GM12878 (cell line): Measurements from ENCODE around the gene FAM78A. TPM values are rescaled to one million over a fixed set of nuclear protein-coding genes. Genes with fewer than 3 reads are reported as not detected.

Source experiments
- ATAC-seq: fragments of 200-7000 bp; cut with Tn5 transposase; 3 replicates; pipeline ENCODE4 v1.9.1; 2020; ENCODE audit warnings: mild to moderate bottlenecking, moderate library complexity
- BruUV-seq: library from RNA; stranded (reverse); fragments of 400-500 nt; replicated peaks from 2 replicates; lab custom pipeline; 2021; lab: Mats Ljungman, UMichigan
- CTCF ChIA-PET: fragments of 300-600 bp; sonication (Branson Sonifier 250); formaldehyde crosslinking; extraction: SDS; loops from one replicate; lab custom pipeline; 2021; ENCODE audit warnings: inconsistent platforms; lab: Yijun Ruan, JAX
- POLR2A ChIA-PET: fragments of 350-600 bp; formaldehyde crosslinking; extraction: SDS; loops from one replicate; lab custom pipeline; 2021; ENCODE audit warnings: inconsistent platforms; lab: Charles Lee
- RAD21 ChIA-PET: fragments of 300-600 bp; sonication (Branson Sonifier 250); formaldehyde crosslinking; loops from one replicate; lab custom pipeline; 2023; ENCODE audit warnings: antibody characterized with exemption; ENCODE audit not compliant: unreplicated experiment; lab: Charles Lee
- SMC1A ChIA-PET: fragments of 300-600 bp; sonication (Branson Sonifier 250); formaldehyde crosslinking; loops from one replicate; lab custom pipeline; 2023; ENCODE audit not compliant: unreplicated experiment, uncharacterized antibody; lab: Charles Lee
- DNase-seq: peaks from one replicate; pipeline ENCODE4 v3.0.0-alpha.2; 2011; ENCODE audit warnings: low read depth, low spot score
- FAIRE-seq: peaks from 3 replicates; lab custom pipeline; 2011; peaks lifted over from hg19 to GRCh38; lab: Jason Lieb, UNC
- H2AFZ ChIP-seq: 2 replicates; pipeline ENCODE4 v1.6.0; 2011; ENCODE audit warnings: low read depth, low read length, control low read depth; ENCODE audit not compliant: control insufficient read depth
- H3K27ac ChIP-seq: 2 replicates; pipeline ENCODE4 v1.5.1; 2011; ENCODE audit warnings: control low read depth; ENCODE audit not compliant: control insufficient read depth, insufficient read depth
- H3K27me3 ChIP-seq, 2 experiments: replicated peaks in 1 of 2; 2 replicates each; pipeline versions ENCODE4 v1.6.0 to v1.6.1; 2011; ENCODE audit warnings: low read length in 1 of 2; ENCODE audit not compliant: control insufficient read depth in 2 of 2, insufficient read depth in 2 of 2
- H3K36me3 ChIP-seq, 2 experiments: 2 replicates each; pipeline ENCODE4 v1.5.1; 2011; ENCODE audit warnings: low read length in 1 of 2; ENCODE audit not compliant: control insufficient read depth in 2 of 2, insufficient read depth in 2 of 2
- H3K4me1 ChIP-seq: 2 replicates; pipeline ENCODE4 v1.6.1; 2011; ENCODE audit warnings: mild to moderate bottlenecking, low read length, moderate library complexity, mixed read lengths; ENCODE audit not compliant: control insufficient read depth, insufficient read depth
- H3K4me2 ChIP-seq: 2 replicates; pipeline ENCODE4 v1.6.0; 2011; ENCODE audit warnings: control low read depth; ENCODE audit not compliant: control insufficient read depth, insufficient read depth
- H3K4me3 ChIP-seq: fragments of 200-600 bp; sonication (generic); 2 replicates; pipeline ENCODE4 v1.5.1; 2016
- H3K79me2 ChIP-seq: 2 replicates; pipeline ENCODE4 v1.6.0; 2011; ENCODE audit warnings: low read length; ENCODE audit not compliant: control insufficient read depth, insufficient read depth
- H3K9ac ChIP-seq: 2 replicates; pipeline ENCODE4 v1.8.0; 2011; ENCODE audit warnings: low read length, control low read depth, mixed read lengths; ENCODE audit not compliant: control insufficient read depth, insufficient read depth
- H3K9me3 ChIP-seq: replicated peaks from 3 replicates; pipeline ENCODE4 v1.5.1; 2011; ENCODE audit warnings: mild to moderate bottlenecking, low read length; ENCODE audit not compliant: control insufficient read depth, insufficient read depth
- H4K20me1 ChIP-seq: 2 replicates; pipeline ENCODE4 v1.6.0; 2011; ENCODE audit not compliant: control insufficient read depth, insufficient read depth
- HDGF ChIP-seq: fragments of 450-650 bp; IDR thresholded peaks from 2 replicates; pipeline ENCODE4 v1.6.1; 2016; ENCODE audit warnings: antibody characterized with exemption
- MXI1 ChIP-seq: fragments of 150-350 bp; IDR thresholded peaks from 2 replicates; pipeline ENCODE4 v1.6.1; 2011; ENCODE audit warnings: low read depth, mild to moderate bottlenecking, inconsistent platforms, low read length, improper control_type of control experiment
- NKRF ChIP-seq: fragments of 450-650 bp; conservative IDR thresholded peaks from 2 replicates; pipeline ENCODE4 v1.6.1; 2017; ENCODE audit warnings: mild to moderate bottlenecking, moderate library complexity
- REST ChIP-seq: IDR thresholded peaks from 2 replicates; pipeline ENCODE4 v1.6.1; 2012; ENCODE audit warnings: mild to moderate bottlenecking, low read depth, low read length
- SIX5 ChIP-seq: IDR thresholded peaks from 2 replicates; pipeline ENCODE4 v1.6.1; 2011; ENCODE audit warnings: mild to moderate bottlenecking, low read depth, low read length, moderate library complexity; ENCODE audit not compliant: severe bottlenecking
- SKIL ChIP-seq: fragments of 450-650 bp; IDR thresholded peaks from 2 replicates; pipeline ENCODE4 v1.6.1; 2017; ENCODE audit warnings: mild to moderate bottlenecking, low read depth, inconsistent platforms; ENCODE audit not compliant: poor library complexity, severe bottlenecking
- SMAD1 ChIP-seq: fragments of 450-650 bp; IDR thresholded peaks from 2 replicates; pipeline ENCODE4 v1.6.1; 2018; ENCODE audit warnings: mild to moderate bottlenecking, low read depth; ENCODE audit not compliant: partially characterized antibody
- SRF ChIP-seq, 2 experiments: IDR thresholded peaks; 2 replicates each; pipeline ENCODE4 v1.6.1; 2011; ENCODE audit warnings: low read depth in 2 of 2, low read length in 2 of 2, mild to moderate bottlenecking in 1 of 2, moderate library complexity in 1 of 2
- STAT3 ChIP-seq: IDR thresholded peaks from 2 replicates; pipeline ENCODE4 v1.6.1; 2011; ENCODE audit warnings: low read depth, low read length, improper control_type of control experiment
- SUZ12 ChIP-seq: fragments of 200-600 bp; sonication (generic); IDR thresholded peaks from one replicate; pipeline ENCODE4 v1.6.1; 2018; ENCODE audit warnings: antibody characterized with exemption, mild to moderate bottlenecking; ENCODE audit not compliant: unreplicated experiment
- TAF1 ChIP-seq: IDR thresholded peaks from 2 replicates; pipeline ENCODE4 v1.6.1; 2011; ENCODE audit warnings: mild to moderate bottlenecking, low read depth, low read length, borderline replicate concordance
- ZNF274 ChIP-seq: IDR thresholded peaks from one replicate; pipeline ENCODE4 v1.8.0; 2011; ENCODE audit not compliant: insufficient read length, insufficient read depth
- WGBS: methylation state at CpG from one replicate; pipeline ENCODE4 v1.1.6; 2016; ENCODE audit warnings: low lambda C conversion rate; ENCODE audit not compliant: insufficient replicate concordance, insufficient coverage; ENCODE audit errors: missing lambda C conversion rate; 5-methylcytosine and 5-hydroxymethylcytosine counted together
- in situ Hi-C: fragments of 300-500 bp; cut with MboI; formaldehyde crosslinking; loops from 9 replicates; pipeline ENCODE4 v1.14.3; 2018; ENCODE audit warnings: mixed read lengths
- intact Hi-C: fragments of 100-400 bp; cut with micrococcal nuclease; formaldehyde crosslinking; loops from one replicate; pipeline ENCODE4 v1.14.2; 2022; ENCODE audit not compliant: unreplicated experiment
- polyA plus RNA-seq, 11 experiments: library from polyadenylated mRNA; depleted of rRNA in 4 of 11; unstranded in 6 of 11; stranded (reverse) in 5 of 11; fragments of >200 nt; fragmentation: Nextera tagmentation in 4 of 11; fragmentation: Illumina TruSeq in 1 of 11; extraction: Ambion mirVana in 4 of 11; extraction: Trizol in 1 of 11; gene quantifications; 1 replicate in 1 of 11; 2 replicates in 10 of 11; pipeline versions ENCODE4 v1.2.1 to v1.2.3, GENCODE V29; 2011 to 2016; ENCODE audit warnings: inconsistent platforms in 2 of 11, missing spikeins in 2 of 11, low read depth in 1 of 11
- total RNA-seq, 4 experiments: library from RNA; depleted of rRNA in 3 of 4; stranded (reverse); fragments of >200 nt in 3 of 4; fragmentation: Illumina TruSeq in 1 of 4; extraction: Trizol in 1 of 4; gene quantifications; 2 replicates each; pipeline versions ENCODE4 v1.2.1 to v1.2.3, GENCODE V29; 2013 to 2021

Gene FAM78A
- total and polyA plus RNA-seq, 10 of the 15 experiments (the other 5 are each of a cell fraction or from before 2014, with no cell fraction given), result 0.18 to 32.5 (median 12.2) TPM

- TF ChIP-seq REST (no peak), SMAD1 (no peak), TAF1 (no peak), ZNF274 (no peak), SUZ12 (no peak), SKIL (no peak)
Observed at GRCh38 chr9:131299961-131300347, 23.6 kb upstream of the FAM78A start (continued).

- H3K27me3 ChIP-seq, result no peaks in the 10 kb centered on the region
- in situ Hi-C loops, result no loop called here
- H2AFZ ChIP-seq, result no peak overlapping the region
- ChIA-PET SMC1A (no interaction called here), POLR2A (no interaction called here), RAD21 (no interaction called here), CTCF (interaction anchor here (0.6 kb wide), 1 partner anchor 29 kb away, joined by 4 read pairs; no protein-coding TSS in a partner anchor)
- DNase-seq (no peak), FAIRE-seq (no peak), ATAC-seq (no peak)
- WGBS, result 45% methylated on average over 22 of the region's 22 CpGs
- no peaks in the 10 kb centered on the region for H3K79me2 ChIP-seq
- H3K4me3 ChIP-seq, result no peak overlapping the region
- BruUV-seq, result no TSS peak
- H3K36me3 ChIP-seq, result no peaks in the 10 kb centered on the region
- H3K4me1 ChIP-seq, result no peaks in the 10 kb centered on the region
- H3K27ac ChIP-seq, result no peak overlapping the region
- no peak overlapping the region for H3K9ac ChIP-seq
- H3K4me2 ChIP-seq, result no peak overlapping the region
- intact Hi-C loops, result no loop called here
- H4K20me1 ChIP-seq, result no peaks in the 10 kb centered on the region; the same call in 1 of the 2 replicates
- H3K9me3 ChIP-seq, result no peaks in the 10 kb centered on the region
- TF ChIP-seq STAT3, result no peak
- TF ChIP-seq MXI1, result no peak
- TF ChIP-seq HDGF, result no peak
- TF ChIP-seq NKRF, result no peak
- no peak for TF ChIP-seq SRF (IDR thresholded peaks at IDR 0.05; ENCODE audit: low read depth in 2 of 2, low read length in 2 of 2)
- TF ChIP-seq SIX5, result no peak
Observed at GRCh38 chr9:131299346-131299960, 23.1 kb upstream of the FAM78A start.
